Stimulated activated CD8-positive, alpha-beta memory T cell treated with anti-CD3 and anti-CD28 coated beads, Interleukin-4, amount 100 ng/mL, for 4 hours (primary cell): ENCODE data around the gene LRRC25.

Experiments
- DNase-seq, 2 donors: peaks; one replicate each; pipeline ENCODE4 v3.0.0-alpha.2; 2020; ENCODE audit warnings: low read depth in 2 of 2, low spot score in 1 of 2

LRRC25 gene

DNA sequence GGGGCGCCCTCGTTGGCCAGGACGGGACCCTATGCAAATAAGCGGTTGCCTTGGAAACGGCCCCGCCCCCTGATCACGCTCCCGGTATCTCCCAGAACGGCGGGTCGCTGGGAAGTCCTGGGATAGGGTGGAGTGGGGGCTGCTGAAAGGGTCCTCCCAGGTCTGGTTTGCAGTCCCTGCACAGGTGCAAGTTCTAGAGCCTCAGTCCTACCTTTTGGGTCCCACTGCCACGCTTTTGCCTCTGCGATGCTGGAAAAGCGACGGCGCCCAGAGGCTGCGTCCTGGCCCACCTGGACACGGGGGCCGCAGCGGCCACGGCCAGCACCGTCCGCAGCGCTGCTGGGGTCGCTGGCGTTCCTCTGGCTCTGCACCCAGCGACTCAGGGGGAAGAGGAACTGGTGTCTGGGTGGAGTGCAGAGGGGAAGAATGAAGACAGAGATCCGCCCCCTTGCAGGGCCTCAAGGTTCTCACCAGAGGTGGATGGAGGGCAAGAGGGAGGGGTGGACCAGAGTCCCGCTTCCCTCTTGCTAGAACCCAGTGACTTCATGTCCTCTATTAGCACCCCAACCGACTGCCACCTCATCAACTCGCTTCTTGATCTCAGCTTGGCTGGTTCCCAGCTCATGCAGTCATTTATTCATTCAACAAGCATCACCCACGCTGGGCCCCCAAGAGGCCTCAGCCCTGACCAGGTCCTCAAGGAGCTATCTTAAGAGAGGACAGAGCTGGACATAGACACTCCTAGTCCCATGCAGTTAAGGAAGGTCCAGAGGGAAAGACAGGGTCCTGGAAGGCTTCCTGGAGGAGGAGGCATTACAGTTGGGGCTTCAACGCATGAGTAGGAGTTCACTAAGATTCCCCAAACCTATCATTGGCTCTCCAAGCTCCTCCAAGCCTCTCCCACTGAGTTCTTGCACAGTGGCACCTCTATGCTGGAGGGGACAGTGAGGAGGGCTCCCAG, at the start of gene LRRC25:
Gene LRRC25 (minus strand): TSS at position 381 of the 961 bp plus-strand sequence. CDS start 659 bp downstream, outside the sequence.
- no peak for DNase-seq

DNA sequence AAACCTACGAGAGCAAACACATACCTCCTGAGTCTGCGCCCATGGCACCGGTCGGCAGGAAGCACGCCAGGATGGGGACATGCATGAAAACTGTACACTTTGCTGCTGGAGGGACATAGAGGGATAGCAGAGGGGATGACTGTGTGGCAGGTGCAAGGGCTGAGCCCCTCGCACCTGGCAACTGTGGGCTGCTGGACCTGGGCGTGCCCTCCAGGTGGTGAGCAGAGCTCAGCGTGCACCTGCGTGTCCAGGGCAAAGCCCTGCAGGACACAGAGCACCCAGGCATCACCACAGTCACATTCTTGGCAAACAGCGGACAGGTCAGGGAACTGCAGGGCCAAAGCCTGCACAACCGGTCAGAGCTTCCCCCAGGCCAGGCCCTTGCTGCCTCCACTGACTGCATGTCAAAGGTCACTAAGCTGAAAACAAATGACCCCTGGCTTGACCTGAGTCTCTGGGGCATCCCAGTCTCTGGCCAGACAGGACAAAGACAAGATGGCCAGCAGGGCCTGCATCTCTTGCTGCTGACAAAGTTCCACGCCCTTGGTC, 49.5 kb upstream of the LRRC25 start:
- no peak for DNase-seq

DNA sequence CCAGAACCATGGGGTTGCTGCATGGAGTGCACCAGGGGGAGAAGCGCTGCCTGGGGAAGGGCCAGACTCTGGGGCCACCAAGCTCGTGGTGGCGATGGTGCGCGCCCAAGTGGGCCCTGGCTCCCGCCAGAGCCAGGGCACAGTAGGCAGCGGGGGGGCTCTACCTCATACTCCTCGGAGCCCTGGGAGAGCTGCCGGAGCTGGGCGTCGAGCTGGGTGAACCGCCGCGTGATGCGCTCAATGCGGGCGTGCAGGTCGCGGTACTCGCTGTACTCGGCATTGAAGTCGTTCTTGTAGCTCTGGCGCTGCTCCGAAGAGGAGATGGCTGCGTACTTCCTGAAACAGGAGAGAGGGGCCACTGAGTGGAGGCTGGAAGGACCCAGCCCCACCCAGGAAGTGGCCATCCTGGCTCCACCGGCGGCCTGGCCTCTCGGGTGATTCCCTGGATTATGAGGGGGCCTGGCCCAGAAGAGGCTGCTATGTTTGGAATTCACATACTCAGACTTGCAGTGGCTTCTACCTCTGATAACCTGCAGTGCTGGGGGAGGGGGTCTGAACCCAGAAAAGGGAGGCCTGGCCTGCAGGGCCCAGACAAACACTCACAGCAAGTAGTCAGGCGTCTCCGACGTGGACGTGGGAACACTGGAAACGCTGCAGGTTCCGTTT, 48.9 kb upstream of the LRRC25 start:
- DNase-seq, result no peak

DNA sequence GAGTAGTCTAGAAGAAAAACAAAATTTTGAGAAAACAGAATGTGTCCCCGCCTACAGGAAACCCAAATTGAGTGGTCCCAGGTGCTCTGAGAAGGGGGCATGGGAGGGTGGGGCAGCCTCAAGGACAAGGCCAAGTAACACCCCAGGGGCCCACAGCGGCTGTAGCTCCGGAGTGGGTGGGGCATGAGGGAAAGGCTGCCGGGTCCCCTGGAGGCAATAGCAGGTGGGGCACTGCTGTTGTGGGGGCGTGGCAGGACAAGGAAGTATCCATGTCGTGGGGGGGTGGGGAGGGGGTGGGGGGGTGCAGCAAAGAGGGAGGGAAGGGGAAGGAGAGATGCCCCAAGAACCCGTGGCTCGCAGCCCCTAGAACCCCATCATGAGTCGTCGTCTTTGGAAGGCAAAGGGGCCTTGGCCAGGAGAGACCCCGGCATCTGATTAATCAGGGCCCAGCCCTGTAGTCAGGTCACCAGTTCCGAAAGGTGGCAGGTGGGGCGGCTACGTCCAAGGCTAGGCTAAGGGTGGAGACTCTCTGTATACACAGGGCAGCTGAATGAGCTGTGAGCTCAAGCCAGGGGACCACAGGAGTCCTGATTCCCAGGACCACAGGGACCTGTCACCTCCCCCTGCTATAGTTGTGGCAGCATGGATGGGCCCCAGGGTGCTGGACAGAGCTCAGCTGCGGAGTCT, 48.0 kb upstream of the LRRC25 start:
- no peak for DNase-seq

DNA sequence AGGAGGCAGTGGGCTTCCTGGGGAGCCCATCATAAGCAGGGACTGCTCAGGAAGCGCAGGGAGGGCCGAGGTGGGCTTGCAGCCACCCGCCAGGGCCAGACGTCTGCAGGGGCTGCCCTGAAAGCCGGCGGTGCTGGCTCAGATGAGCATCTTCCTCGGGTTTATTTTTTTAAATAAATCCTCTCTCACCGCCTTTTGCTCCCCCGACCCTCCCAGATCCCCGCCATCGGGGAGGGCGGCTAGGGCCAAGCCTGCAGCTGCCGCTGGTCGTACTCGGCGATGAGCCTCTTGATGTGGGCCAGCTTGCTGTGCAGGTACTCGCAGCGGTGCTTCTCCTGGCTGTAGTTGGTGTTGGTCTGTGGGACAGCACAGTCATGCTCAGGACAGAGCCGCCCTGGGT, 47.1 kb upstream of the LRRC25 start:
- no peak for DNase-seq

DNA sequence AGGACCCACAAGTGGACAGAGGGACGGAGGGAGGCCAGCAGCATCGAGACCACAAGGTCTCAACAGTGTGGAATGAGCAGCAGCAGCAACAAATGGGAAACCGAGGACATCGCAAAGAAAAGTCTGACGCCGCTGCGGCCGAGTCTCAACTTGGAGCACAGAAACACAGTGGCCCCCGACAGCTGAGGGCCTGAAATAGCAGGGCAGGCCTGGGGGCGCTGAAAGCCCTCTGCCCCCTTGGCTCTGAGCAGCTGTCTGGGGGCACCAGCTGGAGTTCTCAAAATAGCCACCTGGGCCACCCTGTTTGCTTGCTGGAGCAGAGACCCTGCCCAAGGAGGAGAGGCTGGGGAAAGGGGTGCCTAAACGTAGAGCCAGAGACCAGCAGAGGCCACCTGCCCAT, 46.4 kb upstream of the LRRC25 start:
- DNase-seq, result no peak

DNA sequence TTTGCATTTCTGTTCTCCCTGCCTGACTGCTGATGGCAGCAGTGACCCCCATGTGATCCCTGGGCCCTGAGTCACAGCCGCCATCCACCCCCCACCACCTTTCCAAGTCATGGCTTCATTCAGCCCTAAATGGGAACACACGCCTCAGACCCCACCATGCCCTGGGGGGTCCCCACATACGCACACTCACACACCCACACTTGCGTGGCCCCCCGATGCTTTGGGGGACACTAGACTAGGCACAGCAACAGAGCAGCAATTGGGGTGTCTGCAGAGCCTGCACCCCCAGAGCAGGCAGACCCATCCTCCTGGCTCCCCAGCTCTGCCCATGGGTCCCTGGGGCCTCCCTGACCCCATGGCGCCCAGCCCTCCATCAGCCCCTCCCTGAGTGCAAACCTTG, 46.0 kb upstream of the LRRC25 start:
- no peak for DNase-seq

DNA sequence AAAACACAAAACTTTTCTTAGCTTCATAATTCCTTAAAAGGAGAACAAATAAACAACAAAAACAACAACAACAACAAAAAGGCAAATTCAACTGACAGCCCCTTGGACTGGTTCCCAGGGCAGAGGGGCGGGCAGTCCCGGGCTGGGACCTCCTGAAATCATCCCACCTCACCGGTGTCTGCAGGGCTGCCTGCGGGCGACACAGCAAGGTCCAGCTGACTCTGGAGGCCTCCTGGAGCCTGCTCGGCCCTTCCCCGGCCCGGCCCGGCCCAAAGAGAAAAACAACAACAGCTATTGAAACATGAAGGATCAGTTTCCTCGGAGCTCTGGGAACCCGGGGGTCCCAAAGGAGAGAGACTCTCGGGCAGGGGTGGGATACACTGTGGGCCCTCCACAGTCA, 45.5 kb upstream of the LRRC25 start:
- no peak for DNase-seq

DNA sequence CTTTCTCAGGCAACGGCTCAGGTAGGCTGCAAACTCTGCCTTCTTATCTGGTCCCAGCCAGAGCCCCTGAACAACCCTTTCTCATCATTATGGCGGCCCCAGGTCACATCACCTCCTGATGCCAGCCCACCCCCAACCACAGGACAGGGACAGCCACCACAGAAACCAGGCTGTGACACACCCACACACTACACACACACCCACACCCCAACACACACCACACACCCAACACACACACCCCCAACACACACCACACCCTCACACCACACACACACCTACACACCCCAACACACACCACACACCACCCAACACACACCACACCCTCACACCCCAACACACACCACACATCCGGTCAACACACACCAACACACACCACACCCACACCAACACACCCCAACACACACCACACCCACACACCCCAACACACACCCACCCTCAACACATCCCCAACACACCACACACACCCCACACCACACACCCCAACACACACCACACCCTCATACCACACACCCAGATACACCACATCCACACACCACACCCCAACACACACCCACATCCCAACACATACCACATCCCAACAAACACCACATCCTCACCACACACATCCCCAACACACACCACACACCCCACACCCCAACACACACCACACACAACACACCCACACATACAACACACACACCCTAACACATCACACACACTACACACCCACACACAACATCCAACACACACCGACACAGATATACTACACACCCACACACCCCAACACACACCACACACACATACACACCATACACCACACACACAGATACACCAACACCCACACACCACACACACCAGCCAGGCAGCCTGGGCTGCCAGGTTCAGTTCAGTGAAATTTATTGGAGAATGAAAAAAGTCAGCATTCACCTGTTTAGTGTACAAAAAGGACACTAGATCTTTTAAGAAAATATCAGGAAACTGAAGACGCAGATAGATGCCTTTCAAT, 44.7 kb upstream of the LRRC25 start:
- no peak for DNase-seq

DNA sequence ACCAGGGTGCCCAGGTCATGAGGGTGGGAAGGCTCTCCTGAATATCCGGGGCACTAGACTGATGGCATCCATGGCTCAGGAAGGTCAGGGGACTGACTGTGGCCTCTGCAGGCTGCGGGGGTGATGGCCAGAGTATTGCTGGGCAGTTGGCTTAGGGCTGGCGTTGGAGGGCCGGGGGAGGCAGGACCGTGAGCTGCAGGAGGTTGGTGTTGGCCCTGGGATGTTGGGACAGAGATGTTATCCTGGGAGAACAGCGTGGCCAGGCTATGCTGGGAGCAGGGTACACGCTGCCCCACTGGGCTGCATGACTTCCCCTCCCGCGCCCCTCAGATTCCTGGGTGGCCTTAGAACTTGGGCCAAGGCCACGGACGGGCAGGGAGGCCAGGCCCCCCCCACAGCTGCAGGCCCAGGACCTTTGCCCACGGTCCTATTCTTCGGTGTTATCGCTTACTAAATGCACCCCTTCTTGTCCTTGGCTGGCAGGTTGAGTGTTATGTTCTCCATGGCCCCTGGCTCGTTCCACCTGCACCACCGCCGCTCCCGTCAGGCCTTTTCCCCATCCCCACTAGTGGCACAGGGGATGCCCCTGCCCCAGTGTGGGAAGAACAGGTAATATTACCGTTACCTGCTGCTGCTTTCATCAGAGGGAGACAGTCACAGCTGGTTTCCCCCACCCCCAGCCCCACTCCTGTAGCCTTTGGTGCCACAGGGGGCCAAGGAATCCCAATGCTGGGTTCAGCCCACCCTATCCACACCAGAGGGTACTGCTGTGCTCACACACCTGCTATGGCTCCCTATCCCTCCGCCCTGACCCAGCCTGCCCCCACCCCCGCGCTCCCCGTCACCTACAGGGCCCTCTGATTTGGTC, 43.7 kb upstream of the LRRC25 start:
- no peak for DNase-seq

DNA sequence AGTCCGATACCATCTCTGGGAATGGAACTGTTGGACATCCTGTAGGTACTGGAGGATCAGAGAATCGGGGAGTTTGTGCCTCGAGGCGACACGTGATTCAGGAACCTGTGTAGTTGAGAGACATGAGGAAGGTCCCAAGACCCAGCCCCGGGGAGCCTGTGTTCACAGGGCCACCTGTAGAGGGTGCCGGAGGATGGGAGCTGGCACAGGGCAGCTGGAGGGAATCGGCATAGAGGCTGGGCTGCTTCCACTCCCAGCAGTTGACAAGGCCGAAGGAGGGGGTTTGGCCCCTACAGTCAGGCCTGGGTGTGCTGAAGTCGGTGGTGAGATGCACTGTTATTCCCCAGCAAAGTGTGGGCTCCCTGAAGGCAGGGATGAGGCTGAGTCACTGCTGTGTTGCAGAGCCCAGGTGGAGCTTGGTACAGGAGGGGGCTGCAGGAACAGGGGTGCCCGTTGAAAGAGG, 43.0 kb upstream of the LRRC25 start:
- no peak for DNase-seq

DNA sequence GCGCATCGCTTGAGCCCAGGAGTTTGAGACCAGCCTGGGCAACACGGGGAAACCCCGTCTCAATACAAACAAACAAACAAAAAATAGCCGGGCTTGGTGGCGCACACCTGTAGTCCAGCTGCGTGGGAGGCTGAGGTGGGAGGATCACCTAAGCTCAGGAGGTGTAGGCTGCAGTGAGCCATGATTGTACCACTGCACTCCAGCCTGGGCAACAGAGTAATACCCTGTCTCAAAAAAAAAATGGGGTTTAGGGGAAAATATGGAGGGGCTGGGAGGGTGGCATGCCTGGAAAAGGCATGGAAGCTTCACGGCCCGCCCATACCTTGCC, 42.5 kb upstream of the LRRC25 start:
- DNase-seq, result no peak

DNA sequence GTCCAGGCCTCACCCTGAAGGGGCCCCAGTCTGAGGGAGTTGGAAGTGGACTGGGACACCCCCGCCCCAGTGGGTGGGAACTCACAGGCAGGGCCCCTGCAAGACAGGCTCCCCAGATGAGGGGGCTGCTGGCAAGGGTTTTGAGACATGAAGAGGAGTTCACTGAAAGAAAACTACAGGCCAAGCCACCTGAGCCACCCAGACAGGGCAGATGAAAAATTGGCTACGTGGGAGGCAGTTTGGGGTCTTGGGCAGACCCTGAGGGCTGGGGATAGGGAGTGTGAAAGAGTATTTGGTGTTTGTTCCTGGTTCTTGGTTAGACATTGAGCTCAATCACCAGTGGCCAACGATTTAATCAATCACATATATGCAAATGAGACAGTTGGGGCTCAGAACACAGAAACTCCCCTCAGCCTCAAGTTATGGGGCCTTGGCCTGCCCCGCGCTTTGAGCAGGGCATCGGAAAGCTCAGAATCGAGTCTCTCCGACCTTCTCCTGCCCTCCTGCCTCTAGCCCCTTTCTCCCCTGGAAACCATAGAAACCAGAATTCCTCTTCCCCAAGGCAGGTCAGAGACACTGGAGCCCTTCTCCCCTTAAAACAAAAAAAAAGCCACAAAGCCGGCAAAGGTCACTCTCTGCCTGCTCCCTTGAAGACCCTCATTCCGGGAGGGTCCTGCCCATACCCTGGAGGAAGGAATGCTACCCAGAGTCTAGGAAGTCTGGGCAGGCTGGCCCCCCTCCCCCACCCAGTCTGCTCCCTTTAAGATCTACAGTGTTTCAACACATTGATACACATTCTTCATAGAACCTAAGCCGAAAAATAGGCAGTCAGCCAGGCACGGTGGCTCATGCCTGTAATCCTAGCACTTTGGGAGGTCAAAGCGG, 41.8 kb upstream of the LRRC25 start:
- no peak for DNase-seq

DNA sequence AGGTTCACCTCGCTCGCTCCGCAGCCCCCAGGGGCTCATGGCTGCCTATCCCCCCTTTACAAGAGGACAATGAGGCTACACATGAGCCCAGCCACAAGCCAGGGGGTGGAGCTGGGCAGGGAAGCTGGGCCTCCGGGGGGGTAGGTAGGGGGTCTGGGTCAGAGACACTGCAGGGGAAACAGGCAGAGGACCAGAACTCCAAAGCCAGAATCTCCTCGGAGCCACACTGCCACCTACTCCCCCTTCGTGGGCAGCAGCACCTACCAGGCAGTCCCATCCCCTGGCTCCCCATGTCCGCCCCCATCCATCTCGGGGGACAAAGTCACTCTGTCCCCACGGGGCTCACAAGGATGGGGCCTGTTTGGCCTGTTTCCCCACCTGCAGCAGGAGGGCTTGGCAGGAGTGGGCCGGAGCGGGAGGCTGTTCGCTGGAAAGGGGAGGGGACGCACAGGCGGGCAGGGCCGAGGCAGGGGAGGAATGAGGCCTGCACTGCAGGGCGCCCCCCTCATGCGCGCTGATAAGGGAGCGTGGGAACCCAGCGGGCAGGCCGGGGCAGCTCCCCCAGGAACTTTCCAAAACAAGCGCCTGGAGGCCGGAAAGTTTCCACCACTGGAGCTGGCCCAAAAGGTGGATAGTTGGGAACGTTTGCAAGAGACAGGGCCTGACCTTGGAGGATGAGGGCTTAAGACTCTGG, 41.1 kb upstream of the LRRC25 start:
- no peak for DNase-seq

DNA sequence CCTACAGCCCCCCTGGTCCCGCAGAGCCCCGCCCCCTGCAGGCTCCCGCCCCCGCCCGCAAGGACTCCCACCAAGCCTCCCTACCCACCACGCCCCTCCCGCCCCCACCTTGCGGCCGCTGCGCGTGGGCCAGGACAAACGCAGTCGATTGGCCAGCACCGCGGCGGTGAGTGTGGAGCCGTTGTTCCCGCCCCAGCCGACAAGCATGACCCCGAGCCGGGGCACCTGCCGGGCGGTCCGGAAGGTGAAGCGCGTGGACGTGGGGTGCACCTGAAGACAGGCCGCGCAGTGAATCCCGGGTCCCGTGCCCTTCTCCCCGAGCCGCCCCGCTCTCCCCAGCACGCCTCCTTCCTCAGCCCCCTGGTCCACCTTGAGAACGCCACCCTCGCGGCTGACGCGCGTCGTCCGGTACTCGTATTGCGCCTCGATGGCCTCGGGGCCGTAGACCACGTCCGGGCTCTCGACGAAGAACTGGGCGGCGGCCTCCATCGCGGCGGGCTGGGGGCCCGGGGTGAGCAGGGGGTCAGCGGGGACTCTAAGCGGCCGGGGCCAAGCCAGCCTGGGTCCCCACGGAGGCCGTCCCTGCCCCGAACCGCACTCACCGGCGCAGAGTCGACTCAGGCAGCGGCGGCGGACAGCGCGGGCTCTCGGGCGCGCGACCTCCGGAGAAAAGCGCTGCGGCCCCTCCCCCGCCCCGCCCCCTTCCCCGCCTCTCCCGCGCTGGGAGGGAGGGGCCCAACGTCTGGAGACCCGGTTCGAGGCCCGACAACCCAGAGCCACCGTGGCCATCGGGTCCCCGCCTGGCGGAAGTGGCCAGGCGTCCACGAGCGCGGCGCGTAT, 40.3 kb upstream of the LRRC25 start, which contains the start of gene ISYNA1:
Gene ISYNA1 (minus strand): TSS at position 643 of the 840 bp plus-strand sequence. CDS start 154 bp downstream, at position 489.
- peak; percentile 33 to 64 for DNase-seq

DNA sequence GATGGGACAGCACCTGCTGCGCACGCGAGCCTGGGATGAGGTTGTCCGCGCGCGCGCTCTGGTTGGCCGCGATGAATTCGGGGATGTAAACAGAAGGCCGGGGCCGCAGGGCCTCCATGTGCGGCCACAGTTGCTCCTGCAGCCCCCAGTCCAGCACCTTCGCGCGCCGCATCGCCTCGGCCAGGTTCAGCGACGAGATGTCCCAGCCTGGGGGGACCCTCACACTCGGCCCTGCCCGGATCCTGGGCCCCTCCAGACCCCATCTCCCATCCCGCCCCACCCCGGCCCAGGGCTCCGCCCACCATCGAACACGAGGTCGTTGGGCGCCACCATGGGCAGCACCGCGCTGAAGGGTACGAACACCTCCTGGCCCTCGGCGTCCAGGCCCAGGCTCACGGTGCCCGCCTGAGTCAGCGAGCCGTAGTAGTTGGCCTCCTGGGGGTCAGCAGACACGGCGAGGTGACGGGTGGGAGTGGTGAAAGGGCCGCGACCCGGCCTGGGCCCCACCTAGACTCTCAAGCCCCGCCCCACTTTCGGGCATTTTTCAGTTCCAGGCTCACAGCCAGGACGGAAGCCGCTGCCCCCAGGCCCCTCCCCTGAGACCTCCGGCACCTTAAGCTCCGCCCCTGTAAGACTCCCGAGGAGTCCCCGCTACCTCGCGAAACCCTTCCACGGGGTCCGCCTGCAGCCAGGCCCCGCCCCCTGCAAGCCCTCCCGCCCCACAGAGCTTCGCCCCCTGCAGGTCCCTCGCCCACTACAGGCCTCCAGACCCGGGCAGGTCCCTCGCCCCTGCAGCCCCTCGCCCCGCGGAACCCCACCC, 39.5 kb upstream of the LRRC25 start:
- peak; percentile 60 to 75 for DNase-seq
